Chondrocyte (in vitro differentiated cells): ENCODE data around the gene KDM4F. TPM values are rescaled to one million over a fixed set of nuclear protein-coding genes. Genes with fewer than 3 reads are reported as not detected.

Experiments
- DNase-seq: peaks from one replicate; pipeline ENCODE4 v3.0.0; 2021; ENCODE audit warnings: mixed read lengths, low spot score
- H3K27ac Mint-ChIP-seq: one replicate; pipeline ENCODE4 v1.8.0; 2021; ENCODE audit warnings: mild to moderate bottlenecking, moderate library complexity, mixed read lengths; ENCODE audit not compliant: unreplicated experiment
- H3K27me3 Mint-ChIP-seq: 2 replicates; pipeline ENCODE4 v1.8.0; 2021; ENCODE audit warnings: low read depth, mixed read lengths
- H3K36me3 Mint-ChIP-seq: 2 replicates; pipeline ENCODE4 v1.8.0; 2021; ENCODE audit warnings: low read depth, mixed read lengths
- H3K4me1 Mint-ChIP-seq: 2 replicates; pipeline ENCODE4 v1.8.0; 2021; ENCODE audit warnings: low read depth, mild to moderate bottlenecking, mixed read lengths
- H3K4me3 Mint-ChIP-seq: one replicate; pipeline ENCODE4 v1.8.0; 2021; ENCODE audit warnings: mild to moderate bottlenecking, moderate library complexity, mixed read lengths; ENCODE audit not compliant: unreplicated experiment
- H3K9me3 Mint-ChIP-seq: 2 replicates; pipeline ENCODE4 v1.8.0; 2021; ENCODE audit warnings: low read depth, mixed read lengths
- CTCF ChIP-seq: fragments of 200-600 bp; sonication (generic); IDR thresholded peaks from 2 replicates; pipeline ENCODE4 v1.5.0; 2021; ENCODE audit warnings: antibody characterized with exemption, mild to moderate bottlenecking, moderate library complexity
- total RNA-seq: library from RNA; stranded (reverse); gene quantifications from 3 replicates; pipeline ENCODE4 v1.2.1, GENCODE V29; 2021

KDM4F gene
- total RNA-seq, 1 donor from 2014 or later: not detected

GRCh38 chr11:95076981-95077380 lies 27.8 kb downstream of the KDM4F start:
- no peak overlapping the region for H3K4me3 Mint-ChIP-seq
- peaks cover 67% of the 10 kb centered on the region for H3K4me1 Mint-ChIP-seq
- no peak for TF ChIP-seq CTCF
- H3K36me3 Mint-ChIP-seq: peaks cover 1% of the 10 kb centered on the region
- DNase-seq: no peak
- peak overlapping the region; percentile 73 for H3K27ac Mint-ChIP-seq
- H3K9me3 Mint-ChIP-seq: no peaks in the 10 kb centered on the region
- H3K27me3 Mint-ChIP-seq: no peaks in the 10 kb centered on the region

GRCh38 chr11:95078526-95078925 lies 29.3 kb downstream of the KDM4F start:
- DNase-seq: no peak
- Mint-ChIP-seq H3K4me1 (peaks cover 74% of the 10 kb centered on the region), H3K36me3 (no peaks in the 10 kb centered on the region), H3K9me3 (no peaks in the 10 kb centered on the region), H3K27me3 (no peaks in the 10 kb centered on the region), H3K27ac (peak overlapping the region; percentile 71), H3K4me3 (no peak overlapping the region)
- TF ChIP-seq CTCF: no peak

- no peak for DNase-seq
- H3K36me3 Mint-ChIP-seq: peaks cover 2% of the 10 kb centered on the region
- no peak for TF ChIP-seq CTCF
- no peaks in the 10 kb centered on the region for H3K27me3 Mint-ChIP-seq
- H3K4me3 Mint-ChIP-seq: no peak overlapping the region
- peak overlapping the region; percentile 86 for H3K27ac Mint-ChIP-seq
- no peaks in the 10 kb centered on the region for H3K9me3 Mint-ChIP-seq
- peaks cover 55% of the 10 kb centered on the region for H3K4me1 Mint-ChIP-seq
These were observed 31.8 kb downstream of the KDM4F start for GRCh38 chr11:95081010-95081409.

GRCh38 chr11:95081412-95081811 lies 32.2 kb downstream of the KDM4F start:
- no peaks in the 10 kb centered on the region for H3K9me3 Mint-ChIP-seq
- H3K27ac Mint-ChIP-seq: peak overlapping the region; percentile 86
- no peaks in the 10 kb centered on the region for H3K27me3 Mint-ChIP-seq
- no peak for DNase-seq
- TF ChIP-seq CTCF: no peak
- peak overlapping the region; percentile 26 for H3K4me3 Mint-ChIP-seq
- peaks cover 2% of the 10 kb centered on the region for H3K36me3 Mint-ChIP-seq
- H3K4me1 Mint-ChIP-seq: peaks cover 51% of the 10 kb centered on the region

GRCh38 chr11:95082576-95083001 lies 33.4 kb downstream of the KDM4F start:
- H3K27me3 Mint-ChIP-seq: no peaks in the 10 kb centered on the region
- no peak overlapping the region for H3K4me3 Mint-ChIP-seq
- peaks cover 42% of the 10 kb centered on the region for H3K4me1 Mint-ChIP-seq
- peak overlapping the region; percentile 62 for H3K27ac Mint-ChIP-seq
- DNase-seq: no peak
- TF ChIP-seq CTCF: no peak
- H3K36me3 Mint-ChIP-seq: peaks cover 2% of the 10 kb centered on the region
- no peaks in the 10 kb centered on the region for H3K9me3 Mint-ChIP-seq
